T-helper 2 cell (primary cell): ENCODE results near the gene RAE1.

Source experiments
- DNase-seq, 5 experiments: peaks; one replicate each; pipeline versions ENCODE4 v3.0.0 to v3.0.0-alpha.2; 2012 to 2022
- total RNA-seq, 2 donors: gene quantifications; one replicate each; lab custom pipeline; 2026; lab: John Stamatoyannopoulos, UW

Gene RAE1, protein sequence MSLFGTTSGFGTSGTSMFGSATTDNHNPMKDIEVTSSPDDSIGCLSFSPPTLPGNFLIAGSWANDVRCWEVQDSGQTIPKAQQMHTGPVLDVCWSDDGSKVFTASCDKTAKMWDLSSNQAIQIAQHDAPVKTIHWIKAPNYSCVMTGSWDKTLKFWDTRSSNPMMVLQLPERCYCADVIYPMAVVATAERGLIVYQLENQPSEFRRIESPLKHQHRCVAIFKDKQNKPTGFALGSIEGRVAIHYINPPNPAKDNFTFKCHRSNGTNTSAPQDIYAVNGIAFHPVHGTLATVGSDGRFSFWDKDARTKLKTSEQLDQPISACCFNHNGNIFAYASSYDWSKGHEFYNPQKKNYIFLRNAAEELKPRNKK
- 39.0 to 66.1 reads per million in 2 donors for total RNA-seq

DNA sequence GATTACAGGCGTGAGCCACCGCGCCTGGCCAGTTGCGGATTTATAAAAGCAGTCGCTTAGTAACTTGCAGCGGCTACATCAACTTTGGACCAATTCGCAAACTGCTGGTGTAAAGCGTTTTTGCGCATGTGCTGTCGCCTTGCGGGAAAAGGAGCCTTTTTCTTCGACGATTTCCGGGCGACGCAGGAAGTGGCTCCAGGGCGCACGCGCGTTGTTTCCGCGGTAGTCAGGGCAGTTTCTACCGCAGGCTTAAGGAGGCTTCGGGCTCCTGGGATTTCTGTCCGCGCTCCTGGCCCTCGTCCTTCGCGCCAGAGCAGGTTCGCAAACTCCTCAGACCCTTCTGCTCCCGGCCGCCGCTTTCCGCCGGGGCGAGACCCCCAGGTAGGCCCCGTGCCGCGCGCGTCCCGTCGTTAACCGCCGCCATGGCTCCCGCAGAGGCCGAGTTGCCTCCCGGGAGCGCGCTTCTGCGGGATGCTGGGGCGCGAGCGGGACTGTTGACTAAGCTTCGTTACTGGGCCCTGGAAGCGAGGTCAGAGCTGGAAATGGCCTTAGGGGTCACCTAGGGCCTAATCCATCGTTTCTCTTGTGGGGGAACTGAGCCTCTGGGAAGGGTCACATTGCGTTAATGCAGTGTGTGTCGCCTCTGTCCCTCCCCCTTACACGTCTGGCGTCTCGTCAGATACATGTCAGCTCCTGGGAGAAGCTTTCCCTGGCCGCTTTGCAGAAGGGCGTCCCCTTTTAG, at the start of gene RAE1:
Gene RAE1, plus strand, starts transcription at position 214 of the 742 bp plus-strand sequence. CDS start 2,784 bp downstream, outside the sequence.
- peak; percentile 77 to 93 (median 86) for DNase-seq

DNA sequence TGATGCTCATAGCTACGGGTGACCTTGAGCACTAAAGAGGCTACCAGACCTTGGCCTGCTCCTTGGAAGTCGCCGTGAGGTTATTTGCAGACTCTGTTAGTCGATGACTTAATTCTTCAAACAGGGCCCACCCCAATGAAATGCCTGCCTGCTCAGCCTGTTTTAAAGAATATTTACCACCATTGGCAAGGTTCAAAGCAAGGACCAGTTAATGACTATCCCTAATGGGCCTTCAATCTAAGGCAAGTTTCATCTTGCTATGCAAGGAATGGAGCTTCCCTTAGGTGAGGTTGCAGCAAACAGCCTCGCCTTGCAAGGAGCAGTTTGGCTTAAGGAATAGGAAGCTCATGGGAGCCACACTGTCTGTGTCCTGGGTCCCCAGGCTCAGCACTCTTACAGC, 44.3 kb upstream of the RAE1 start:
- no peak for DNase-seq

DNA sequence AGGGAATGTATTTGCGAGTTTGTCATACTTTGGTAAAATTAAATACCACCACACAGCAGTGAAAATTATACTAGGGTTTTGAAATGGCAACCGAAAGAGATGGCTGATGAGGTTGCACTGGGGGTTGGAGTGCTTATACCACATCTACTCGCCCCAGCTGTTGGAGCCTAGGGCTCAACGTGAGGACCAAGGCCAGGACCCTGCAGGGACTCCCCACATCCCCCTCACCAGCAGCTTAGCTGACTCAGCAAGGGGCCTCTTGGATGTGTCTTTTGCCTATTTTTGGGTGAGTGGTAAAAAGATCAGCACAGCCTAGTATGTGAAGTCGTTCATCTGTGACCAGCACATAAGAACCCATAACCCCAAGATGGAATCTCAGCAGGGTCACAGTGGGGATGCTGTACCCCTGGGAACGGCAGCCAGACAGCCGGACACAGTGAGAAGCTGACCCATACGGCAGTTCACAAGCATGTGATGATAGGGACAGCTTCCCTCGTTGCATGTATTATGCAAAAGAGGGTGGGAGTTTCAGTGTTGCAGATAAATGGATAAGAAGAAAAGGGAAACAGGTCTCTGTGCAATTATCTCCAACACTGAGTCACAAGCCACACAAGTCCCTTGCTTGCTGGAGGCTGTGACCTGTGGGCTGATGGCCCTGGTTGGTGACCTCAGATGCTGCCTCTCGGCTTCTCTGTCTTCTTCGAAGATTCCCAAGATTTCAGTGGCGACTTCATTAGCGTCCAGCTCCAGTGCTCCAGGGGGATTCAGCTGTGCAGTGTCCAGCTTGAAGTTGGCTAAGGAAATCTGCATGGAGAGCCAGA, 42.4 kb upstream of the RAE1 start:
- no peak for DNase-seq

DNA sequence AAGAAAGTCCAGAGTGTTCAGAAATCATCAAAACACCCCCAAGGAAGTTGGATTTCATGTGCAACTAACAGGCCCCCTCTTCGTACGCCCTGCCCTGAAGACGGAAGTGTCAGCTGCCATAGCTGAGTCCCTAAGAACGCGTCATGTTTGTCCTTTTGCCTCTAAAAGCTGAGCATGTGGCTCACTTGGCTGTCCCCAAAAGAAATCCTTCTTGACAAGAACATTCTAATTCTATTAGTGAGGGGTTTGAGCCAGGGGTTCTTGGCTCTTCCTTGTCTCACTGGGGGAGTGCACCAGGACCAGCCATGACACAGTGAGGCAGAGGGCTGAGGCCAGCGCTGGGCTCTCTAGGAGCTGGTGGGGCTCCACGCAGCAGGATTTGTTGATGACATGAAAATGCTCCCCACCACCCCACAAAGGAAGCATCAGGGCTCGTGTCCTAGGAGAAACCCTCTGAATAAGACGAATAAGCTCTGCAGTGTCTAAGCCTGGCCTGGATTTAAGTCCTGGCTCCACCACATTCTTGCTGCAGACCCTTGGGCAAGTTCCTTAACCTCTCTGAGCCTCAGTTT, 41.4 kb upstream of the RAE1 start:
- DNase-seq = no peak

DNA sequence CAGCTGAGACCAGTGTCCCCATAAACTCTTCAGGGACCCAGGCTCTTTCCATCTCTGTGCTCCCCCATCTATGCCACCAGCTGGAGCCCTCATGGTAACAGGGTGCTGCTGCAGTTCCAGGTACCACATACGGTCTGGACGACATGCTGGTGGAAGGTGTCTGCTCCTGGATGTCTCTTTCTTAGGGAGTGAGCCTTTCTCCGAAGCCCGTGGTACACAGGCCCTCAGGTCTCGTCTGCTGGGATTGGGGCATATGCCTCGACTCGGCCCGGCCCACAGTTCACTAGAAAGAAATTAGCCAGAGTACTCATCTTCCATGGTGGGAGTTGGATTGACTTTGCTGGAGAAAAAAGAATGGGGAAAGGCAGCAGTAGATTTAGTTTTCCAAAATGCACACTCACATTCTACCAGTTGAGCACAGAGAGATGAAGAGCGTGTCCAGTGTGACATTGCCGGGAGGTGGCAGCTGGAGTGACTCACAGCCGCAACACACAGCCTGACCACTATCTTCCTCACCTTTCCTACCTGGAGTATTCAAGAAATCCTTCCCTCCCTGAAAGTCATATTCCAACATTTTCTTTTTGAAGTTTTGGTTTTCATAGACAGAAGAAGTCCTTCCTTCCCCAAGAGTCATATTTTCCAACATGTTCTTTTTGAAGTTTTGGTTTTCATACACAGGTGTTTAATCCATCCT, 40.1 kb upstream of the RAE1 start:
- no peak for DNase-seq

DNA sequence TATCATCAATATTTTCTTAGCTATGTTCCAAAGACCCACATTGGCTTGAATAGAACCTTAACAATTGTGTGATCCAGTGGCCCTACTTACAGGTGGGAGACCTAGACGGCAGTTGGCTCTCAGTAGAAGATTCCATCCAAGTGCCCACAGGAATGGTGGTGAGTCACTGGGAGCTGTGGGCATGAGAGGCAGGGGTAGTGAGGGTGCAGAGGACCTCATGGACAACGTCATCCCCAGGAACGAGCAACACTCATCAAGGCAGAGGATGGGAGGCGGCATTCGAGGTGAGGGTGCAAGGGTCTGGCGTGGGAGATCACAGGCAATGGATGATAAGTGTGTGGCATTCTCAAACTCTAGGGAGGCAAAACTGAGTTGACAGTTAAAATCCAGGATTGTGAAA, 38.9 kb upstream of the RAE1 start:
- DNase-seq = no peak

DNA sequence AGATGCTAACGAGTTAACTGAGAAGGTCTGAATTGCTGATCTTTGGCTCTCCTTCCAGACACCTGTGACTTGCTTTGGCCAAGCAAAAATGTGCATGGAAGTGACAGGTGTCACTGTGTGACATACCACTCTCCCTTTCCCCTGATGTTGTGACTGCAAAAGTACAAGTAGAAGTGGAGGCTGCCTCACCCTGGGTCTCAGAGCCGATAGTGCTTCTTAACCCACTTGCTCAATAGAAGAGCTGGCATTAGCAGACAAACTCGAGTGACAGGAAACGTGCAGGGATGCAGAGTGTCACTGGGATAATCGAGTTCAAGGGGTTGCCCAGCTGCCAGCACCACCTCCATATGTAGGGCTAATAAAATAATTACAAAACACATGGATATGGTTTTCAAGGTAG, 37.8 kb upstream of the RAE1 start:
- no peak for DNase-seq

DNA sequence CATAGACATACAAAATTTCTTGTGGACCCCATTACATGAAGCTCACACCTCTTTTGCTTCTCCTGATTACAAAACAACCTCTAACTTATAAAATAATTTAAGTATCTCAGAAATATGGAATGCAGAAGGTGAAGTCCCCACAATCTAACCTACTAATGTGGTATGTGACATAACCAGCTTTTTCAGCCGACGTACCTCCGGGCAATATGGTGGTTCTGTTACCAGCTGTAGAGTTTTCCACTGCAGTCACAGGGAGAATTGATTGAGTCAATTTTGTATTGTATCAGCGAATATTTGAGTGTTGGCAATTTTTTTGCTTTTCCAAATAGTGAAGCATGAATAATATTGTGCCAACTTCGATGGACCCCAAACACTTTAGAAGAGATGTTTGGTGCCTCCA, 37.1 kb upstream of the RAE1 start:
- no peak for DNase-seq

DNA sequence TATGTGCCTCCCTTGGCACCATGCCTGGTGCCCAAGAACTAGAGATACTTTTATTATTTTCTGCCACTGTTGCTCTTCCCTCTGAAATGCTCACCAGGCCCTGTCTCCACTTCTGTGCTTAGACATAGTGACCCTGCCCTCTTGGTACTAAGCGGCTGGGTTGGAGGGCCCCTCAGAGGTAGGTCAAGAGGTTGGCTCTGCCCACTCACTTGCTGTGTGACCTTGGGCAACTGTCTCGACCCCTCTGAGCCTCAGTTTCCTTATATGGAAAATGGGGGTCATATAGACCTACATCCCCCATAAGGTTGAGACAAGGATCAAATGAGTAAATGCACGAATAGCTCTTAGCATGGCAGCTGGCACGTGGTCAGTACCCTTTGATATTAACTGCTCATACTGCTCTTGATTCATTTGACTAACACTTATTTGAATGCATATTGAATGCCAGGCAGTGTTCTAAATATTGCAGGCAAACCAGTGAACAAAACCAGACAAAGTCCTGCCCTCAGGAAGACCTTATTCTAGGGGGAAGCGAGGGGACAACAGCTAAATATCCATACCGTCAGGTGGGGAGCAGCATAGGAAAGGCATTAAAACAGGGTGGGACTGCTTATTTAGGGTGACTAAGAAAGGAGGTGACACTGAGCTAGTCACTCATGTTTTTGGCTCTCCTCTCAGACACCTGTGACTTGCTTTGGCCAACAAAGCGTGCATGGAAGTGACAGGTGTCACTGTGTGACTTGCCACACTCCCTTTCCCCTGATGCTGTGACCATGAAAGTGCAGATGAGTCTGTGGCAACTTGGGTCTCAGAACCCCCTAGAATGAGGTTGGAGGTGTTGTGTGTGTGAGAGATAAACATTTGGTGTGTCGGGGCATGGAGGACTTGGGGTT, 35.7 kb upstream of the RAE1 start:
- DNase-seq = no peak

DNA sequence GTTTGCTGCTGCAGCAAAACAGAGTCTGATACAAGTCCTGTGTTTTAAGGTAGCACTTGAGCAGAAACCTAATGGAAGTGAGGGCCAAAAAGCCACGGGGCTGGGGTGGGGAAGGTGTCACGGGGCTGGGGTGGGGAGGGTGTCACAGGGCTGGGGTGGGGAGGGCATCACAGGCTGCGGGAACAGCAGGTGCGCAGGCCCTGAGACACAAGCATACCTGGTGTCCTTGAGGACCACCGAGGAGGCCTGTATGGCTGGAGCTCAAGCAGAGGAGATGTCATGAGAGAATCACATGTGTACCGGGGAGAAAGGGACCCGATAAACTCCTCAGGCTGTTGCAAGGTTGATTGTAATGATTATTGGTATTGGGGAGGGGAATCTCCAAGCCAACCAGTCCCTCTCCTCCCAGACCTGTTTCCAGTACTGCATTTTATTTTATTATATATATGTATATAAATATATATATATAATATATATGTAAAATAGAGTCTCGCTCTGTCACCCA, 35.0 kb upstream of the RAE1 start:
- no peak for DNase-seq

DNA sequence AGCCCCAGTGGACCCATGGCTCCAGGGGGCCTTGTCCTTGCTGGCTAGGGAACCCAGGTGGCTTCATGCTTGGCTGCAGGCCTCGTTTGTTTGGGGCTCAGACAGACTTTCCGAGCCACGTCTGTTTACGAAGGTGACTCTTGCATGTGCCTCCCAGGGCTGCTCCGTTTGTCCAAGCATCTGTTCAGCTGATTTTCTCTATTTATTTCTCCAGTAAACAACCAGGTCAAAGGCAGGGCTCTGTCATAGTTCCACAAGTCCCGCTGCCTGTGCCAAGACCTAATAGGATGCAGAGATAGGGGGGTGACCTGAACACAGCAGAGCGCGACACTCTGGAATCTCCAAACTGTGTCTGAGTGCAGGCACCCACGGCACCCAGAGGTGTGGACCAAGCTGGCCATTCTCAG, 34.3 kb upstream of the RAE1 start:
- DNase-seq = no peak

DNA sequence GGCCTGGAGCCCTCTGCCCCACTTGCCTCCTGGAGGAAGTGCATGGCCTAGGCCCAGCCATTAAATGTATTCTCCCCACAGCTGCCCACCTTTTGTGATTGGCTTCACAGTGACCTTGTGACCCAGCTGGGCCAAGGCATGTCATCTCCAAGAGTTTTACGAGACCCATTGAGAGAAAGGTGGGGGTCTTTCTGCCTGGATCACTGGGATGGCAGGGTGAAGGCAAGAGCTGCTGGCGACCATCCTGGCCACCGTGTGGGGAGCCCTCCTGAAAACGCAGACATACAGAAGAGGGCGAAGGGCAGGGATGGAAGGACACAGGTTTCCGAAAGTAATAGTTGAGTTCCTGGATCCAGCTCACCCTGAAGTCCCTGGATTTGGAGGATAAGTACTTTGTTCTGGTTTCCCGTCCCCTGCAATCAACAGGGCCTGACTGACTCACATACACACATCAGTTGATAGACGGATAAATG, 33.7 kb upstream of the RAE1 start:
- DNase-seq = no peak

DNA sequence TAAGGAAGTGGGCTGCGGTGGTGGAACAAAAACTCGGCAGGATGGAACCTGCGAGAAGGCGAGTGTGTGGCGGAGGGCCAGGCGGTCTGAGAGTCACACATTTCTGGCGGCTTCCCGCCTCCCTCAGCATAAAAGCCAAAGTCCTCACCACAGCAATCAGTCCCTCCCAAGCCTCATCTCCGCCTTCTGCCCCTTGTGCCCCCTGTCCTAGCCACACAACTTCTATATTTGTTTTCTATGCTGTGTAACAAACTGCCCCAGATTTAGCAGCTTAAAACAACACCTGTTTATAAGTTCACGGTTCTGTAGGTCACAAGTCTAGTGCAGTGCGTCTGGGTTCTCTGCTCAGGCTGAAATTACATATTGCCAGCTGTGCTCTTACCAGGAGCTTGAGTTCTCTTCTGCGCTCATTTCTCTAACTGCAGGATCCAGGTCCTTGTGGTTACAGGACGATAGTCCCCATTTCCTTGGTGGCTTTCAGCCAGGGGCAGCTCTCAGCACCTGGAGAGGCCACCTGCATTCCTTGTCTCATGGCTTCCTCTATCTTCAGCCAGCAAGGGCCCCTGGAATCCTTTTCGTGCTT, 33.2 kb upstream of the RAE1 start:
- DNase-seq = peak in 2 of 5 experiments; percentile 2 to 18

DNA sequence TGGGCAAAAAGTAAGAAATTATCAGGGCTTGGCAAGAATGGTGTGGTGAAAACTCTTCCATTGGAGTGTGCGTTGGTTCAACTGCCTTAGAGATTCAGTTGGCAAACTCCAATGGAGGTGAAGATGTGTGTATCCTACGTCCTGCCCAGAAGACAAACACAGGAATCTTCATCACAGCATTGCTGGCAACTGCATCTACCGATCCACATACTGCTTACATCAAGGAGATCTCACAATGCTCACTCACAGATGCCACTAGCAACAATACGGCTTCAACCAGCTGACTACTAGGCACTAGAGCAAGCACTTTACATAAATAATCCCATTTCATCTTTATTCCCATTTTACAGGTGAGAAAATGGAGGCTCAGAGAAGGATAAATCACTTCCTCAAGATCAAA, 31.5 kb upstream of the RAE1 start:
- DNase-seq = no peak

DNA sequence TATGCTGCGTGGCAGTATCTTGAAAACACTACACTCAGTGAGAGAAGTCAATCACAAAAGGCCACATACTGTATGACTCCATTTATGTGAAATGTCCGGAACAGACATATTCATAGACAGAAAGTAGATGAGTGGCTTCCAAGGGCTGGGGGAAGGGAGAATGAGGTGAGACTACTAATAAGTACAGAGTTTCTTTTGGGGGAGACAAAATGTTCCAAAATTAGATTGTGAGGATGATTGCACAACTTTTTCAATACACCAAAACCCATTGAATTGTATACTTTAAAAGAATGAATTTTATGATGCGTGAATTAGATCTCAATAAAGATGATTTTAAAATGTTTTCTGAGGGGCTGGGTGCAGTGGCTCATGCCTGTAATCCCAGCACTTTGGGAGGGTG, 30.7 kb upstream of the RAE1 start:
- no peak for DNase-seq

DNA sequence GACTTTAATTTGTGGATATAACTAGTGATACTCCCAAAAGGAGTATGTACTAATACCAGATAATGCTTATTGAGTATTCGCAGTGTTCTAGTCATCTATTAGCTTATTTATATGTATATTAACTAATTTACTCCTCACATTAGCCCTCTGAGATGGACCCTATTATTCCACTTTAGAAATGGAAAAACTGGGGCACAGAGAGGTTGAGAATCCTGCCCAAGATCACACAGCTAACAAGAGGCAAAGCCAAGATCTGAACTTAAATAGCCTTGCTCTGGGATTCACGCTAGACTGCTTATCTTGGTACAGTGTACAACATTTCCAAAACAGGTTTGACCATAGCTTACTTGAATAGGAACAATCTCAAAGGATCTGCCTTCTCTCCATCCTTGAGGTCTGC, 29.9 kb upstream of the RAE1 start:
- no peak for DNase-seq

DNA sequence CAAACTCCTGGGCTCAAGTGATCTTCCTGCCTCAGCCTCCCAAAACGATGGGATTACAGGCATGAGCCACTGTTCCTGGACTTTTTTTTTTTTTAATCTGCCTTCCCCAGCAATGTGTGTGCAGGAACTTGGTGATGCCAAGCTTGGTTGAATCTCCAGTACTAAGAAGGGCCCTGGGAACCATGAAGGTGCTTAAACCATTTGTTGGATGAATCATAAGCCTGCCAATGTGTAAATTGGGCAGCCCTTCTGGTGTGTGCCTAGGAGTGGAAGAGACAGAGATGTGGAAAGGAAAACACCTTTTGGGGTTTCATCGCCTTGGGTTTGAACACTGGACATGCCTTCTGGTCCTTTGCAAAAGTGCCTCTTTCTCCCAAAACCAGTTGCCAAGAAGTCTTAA, 28.6 kb upstream of the RAE1 start:
- no peak for DNase-seq

DNA sequence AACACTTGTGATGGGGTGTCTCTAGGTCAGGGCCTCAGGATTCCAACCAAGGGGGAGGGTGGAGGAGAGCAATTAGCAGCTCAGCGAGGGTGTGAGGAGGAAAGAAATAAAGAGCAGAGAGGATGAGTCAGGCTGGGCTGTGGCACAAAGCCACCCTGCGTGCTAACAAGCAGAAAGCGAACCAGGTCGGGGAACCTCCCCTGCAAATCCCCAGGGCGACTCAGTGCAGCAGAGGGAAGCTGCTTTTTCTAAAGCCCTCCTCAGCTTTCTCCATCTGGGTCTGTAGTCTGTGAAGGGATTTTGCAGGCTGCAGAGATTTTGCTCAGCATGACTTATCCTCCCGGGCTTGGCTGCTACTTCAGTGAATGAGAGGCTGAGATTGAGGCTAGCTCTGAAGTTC, 28.0 kb upstream of the RAE1 start:
- DNase-seq = no peak

DNA sequence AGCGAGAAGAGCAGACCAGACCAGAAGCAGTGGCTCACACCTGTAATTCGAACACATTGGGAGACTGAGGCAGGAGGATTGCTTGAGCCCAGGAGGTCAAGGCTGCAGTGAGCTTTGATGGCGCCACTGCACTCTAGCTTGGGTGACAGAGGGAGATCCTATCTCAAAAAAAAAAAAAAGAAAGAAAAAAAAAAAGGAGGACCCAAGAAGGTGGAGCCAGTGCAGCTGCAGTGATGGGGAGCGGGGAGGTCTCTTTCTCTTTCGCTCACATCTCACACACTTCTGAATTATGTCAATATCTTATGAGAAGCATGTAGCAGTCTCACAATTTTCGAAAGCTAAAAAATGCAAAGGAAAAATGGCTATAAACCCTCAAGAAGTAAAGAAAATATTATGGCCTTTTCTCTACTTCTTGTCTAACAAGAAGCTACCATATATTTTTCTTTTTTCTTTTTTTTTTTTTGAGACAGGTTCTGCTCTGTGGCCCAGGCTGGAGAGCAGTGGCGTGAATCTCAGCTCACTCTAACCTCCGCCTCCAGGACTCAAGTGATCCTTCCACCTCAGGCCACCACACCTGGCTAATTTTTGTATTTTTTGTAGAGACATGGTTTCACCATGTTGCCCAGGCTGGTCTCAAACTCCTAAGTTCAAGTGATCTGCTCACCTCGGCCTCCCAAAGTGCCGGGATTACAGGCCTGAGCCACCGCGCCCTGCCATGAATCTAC, 25.3 kb upstream of the RAE1 start:
- DNase-seq = no peak
